BJ (cell line): ENCODE results near the gene DHRS3. TPM values are rescaled to one million over a fixed set of nuclear protein-coding genes. Genes with fewer than 3 reads are reported as not detected.

Source experiments
- CTCF ChIA-PET: fragments of 350-600 bp; formaldehyde crosslinking; extraction: SDS; loops from one replicate; lab custom pipeline; 2021; ENCODE audit warnings: antibody characterized with exemption, inconsistent platforms; lab: Yijun Ruan, JAX
- POLR2A ChIA-PET: fragments of 300-600 bp; sonication (Branson Sonifier 250); formaldehyde crosslinking; extraction: SDS; loops from one replicate; lab custom pipeline; 2021; ENCODE audit warnings: antibody characterized with exemption; lab: Charles Lee
- DNase-seq: peaks from one replicate; pipeline ENCODE4 v3.0.0-alpha.2; 2011; ENCODE audit warnings: low read depth
- H3K27me3 ChIP-seq: 2 replicates; pipeline ENCODE4 v1.6.0; 2011; ENCODE audit warnings: low read length; ENCODE audit not compliant: control insufficient read depth, insufficient read depth
- H3K36me3 ChIP-seq: 2 replicates; pipeline ENCODE4 v1.5.1; 2011; ENCODE audit warnings: low read length; ENCODE audit not compliant: control insufficient read depth, insufficient read depth
- H3K4me3 ChIP-seq: 2 replicates; pipeline ENCODE4 v1.5.1; 2011; ENCODE audit warnings: low read depth, mild to moderate bottlenecking, control low read depth, low read length
- CTCF ChIP-seq: IDR thresholded peaks from 2 replicates; pipeline ENCODE4 v1.5.1; 2011; ENCODE audit warnings: low read depth, mild to moderate bottlenecking, control low read depth, inconsistent platforms, low read length, moderate library complexity; ENCODE audit not compliant: insufficient read depth
- polyA plus RNA-seq: library from polyadenylated mRNA; depleted of rRNA; stranded (reverse); fragments of >200 nt; gene quantifications from 2 replicates; pipeline ENCODE4 v1.2.3, GENCODE V29; 2011

DHRS3 gene
- polyA plus RNA-seq, 1 experiment = 224 TPM

GRCh38 chr1:12614402-12615158, 3.4 kb downstream of the DHRS3 start:
- H3K27me3 ChIP-seq = no peaks in the 10 kb centered on the region
- H3K36me3 ChIP-seq = peaks cover 18% of the 10 kb centered on the region
- POLR2A ChIA-PET = no interaction called here
- CTCF ChIA-PET = interaction anchor here (1.0 to 1.3 kb wide), 4 partner anchors 10 to 206 kb away, joined by 3 to 5 read pairs (median 4); no protein-coding TSS in a partner anchor
- TF ChIP-seq CTCF = no peak
- peak overlapping the region; percentile 93 for H3K4me3 ChIP-seq
- DNase-seq = no peak

GRCh38 chr1:12613180-12613579, 4.8 kb downstream of the DHRS3 start:
- TF ChIP-seq CTCF = no peak
- Histone ChIP-seq H3K36me3 (peaks cover 26% of the 10 kb centered on the region), H3K4me3 (no peak overlapping the region), H3K27me3 (no peaks in the 10 kb centered on the region)
- ChIA-PET CTCF (interaction anchor here (0.6 kb wide), 1 partner anchor 45 kb away, joined by 4 read pairs; no protein-coding TSS in a partner anchor), POLR2A (no interaction called here)
- no peak for DNase-seq

- ChIA-PET CTCF (no interaction called here), POLR2A (interaction anchor here (0.8 kb wide), 1 partner anchor 71 kb away, joined by 3 read pairs; no protein-coding TSS in a partner anchor)
- TF ChIP-seq CTCF = no peak
- Histone ChIP-seq H3K36me3 (peaks cover 27% of the 10 kb centered on the region), H3K4me3 (no peak overlapping the region), H3K27me3 (no peaks in the 10 kb centered on the region)
- DNase-seq = no peak
Observed at GRCh38 chr1:12610941-12611340, 7.1 kb downstream of the DHRS3 start.

- CTCF ChIA-PET = interaction anchor here (1.2 kb wide), 1 partner anchor 35 kb away, joined by 3 read pairs; no protein-coding TSS in a partner anchor
- TF ChIP-seq CTCF = no peak
- no peak for DNase-seq
Observed at GRCh38 chr1:12610305-12610935, 7.6 kb downstream of the DHRS3 start.

GRCh38 chr1:12609469-12610003, 8.5 kb downstream of the DHRS3 start:
- POLR2A ChIA-PET = no interaction called here
- Histone ChIP-seq H3K27me3 (no peaks in the 10 kb centered on the region), H3K36me3 (peaks cover 25% of the 10 kb centered on the region), H3K4me3 (no peak overlapping the region)
- TF ChIP-seq CTCF = no peak
- CTCF ChIA-PET = interaction anchor here (1.2 kb wide), 1 partner anchor 34 kb away, joined by 3 read pairs; no protein-coding TSS in a partner anchor
- no peak for DNase-seq

More at GRCh38 chr1:12610305-12610935, 7.6 kb downstream of the DHRS3 start:
- Histone ChIP-seq H3K4me3 (no peak overlapping the region), H3K27me3 (no peaks in the 10 kb centered on the region), H3K36me3 (peaks cover 27% of the 10 kb centered on the region)
- POLR2A ChIA-PET = no interaction called here
